ENCODE measurements around the gene RSBN1.

DNA sequence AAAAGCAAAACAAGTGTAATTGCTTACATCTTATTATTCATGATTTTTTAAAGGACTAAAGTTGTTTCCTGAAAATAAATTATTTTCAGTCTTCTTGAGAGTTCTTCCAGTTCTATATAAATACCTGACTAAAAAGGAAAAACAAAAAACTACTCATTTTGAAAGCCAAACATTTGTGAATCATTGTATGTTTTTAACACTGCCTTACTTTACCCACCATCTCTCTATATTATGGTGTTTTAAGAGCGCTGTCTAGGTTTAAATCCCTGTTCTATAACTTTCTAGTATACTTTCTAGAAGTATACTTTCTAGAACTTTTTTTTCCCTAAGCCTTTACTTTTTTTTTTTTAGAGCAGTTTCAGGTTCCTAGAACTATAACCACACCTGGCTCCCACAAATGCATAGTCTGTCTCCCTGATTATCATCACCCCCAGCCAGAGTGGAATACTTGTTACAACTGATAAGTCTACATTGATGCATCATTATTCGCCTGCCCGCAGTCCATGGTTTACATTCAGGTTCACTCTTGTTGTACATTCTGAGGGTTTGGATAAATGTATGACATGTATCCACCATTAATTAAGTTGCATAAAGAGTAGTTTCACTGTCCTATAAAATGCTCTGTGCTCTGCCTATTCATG, 9.8 kb downstream of the RSBN1 start:
- no peak for TF ChIP-seq EZH2 (IDR thresholded peaks at IDR 0.05; ENCODE audit: low read length, unreplicated experiment)
- TF ChIP-seq, protein P1, sequence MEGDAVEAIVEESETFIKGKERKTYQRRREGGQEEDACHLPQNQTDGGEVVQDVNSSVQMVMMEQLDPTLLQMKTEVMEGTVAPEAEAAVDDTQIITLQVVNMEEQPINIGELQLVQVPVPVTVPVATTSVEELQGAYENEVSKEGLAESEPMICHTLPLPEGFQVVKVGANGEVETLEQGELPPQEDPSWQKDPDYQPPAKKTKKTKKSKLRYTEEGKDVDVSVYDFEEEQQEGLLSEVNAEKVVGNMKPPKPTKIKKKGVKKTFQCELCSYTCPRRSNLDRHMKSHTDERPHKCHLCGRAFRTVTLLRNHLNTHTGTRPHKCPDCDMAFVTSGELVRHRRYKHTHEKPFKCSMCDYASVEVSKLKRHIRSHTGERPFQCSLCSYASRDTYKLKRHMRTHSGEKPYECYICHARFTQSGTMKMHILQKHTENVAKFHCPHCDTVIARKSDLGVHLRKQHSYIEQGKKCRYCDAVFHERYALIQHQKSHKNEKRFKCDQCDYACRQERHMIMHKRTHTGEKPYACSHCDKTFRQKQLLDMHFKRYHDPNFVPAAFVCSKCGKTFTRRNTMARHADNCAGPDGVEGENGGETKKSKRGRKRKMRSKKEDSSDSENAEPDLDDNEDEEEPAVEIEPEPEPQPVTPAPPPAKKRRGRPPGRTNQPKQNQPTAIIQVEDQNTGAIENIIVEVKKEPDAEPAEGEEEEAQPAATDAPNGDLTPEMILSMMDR (conservative IDR thresholded peaks at IDR 0.05; ENCODE audit: low read depth, low read length) = no peak
- no peak for TF ChIP-seq EZH2phosphoT487 (IDR thresholded peaks at IDR 0.05; ENCODE audit: borderline replicate concordance, low read length)

Measured in PC-3 (cell line).